ENCODE data around the gene LRRC74A. TPM values are rescaled to one million over a fixed set of nuclear protein-coding genes. Genes with fewer than 3 reads are reported as not detected.

The LRRC74A gene
- total RNA-seq (ENCODE audit: low replicate concordance): not detected in 2 replicates

DNA sequence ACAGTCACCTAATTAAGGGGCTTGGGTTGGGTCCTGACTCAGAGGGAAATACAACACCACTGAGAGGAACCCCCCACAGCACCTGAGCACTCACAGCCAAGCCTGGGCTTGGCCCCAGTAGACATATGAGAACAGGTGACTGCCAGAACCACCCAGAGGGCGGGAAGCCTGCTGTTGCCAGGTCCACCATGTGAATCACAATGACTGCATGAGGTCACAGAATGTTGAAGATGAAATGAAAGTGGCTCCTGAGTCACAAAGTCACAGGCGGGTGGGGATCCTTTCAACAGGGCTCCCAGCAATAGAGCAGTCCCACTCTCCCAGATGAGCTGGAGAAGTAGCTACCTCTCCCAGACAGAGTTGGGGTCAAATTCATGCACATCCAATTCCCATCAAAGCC lies at the start of gene LRRC74A:
Gene LRRC74A (plus strand): TSS at position 287 of the 400 bp plus-strand sequence. CDS start 290 bp downstream, outside the sequence.

DNA sequence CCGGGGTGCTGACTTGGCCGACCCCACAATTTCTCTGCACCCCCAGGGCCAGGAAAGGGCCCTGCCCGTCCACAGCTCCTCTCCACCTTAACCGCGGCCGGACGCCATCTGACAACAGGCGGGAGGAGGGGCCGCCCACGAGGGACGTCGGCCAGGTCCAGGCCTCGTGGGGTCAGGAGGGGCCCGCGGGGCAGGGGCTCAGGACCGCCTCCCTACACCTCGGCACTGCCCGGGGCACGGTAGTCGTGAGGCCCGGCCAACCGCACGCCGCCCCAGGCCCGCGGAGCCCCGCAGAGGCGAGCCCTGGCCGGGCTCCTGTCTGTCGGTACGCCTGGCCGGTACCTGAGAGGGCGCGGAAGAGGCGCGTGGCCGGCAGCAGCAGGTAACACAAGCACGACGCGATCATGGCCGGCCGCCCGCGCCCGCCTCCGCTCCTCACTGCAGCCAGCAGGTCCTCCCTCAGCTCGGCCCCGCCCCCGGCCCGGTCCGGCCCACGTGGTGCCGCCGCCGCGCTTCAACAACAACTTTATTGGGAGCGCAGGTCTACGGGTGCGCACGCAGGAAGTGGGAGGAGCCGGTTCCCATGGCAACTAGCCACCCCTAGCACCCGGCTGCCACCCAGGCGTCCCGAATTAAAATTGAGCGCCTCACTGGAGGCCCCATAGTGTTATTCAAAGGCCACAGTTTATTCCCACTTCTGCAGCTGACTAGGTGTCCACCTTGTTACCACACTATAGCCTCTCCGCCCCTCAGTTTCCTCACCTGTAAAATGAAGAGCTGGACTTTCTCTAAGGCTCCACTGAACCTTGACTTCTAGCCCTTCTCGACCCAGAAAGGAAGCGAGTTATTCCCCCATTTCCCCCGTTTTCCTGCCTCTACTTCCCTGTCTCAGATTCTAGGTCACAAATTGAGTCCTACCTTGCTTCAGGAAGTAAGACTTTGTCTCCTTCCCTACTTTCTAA lies 13.5 kb upstream of the LRRC74A start, which contains the start of gene ANGEL1:
Gene ANGEL1 (minus strand): TSS at position 461 of the 962 bp plus-strand sequence. CDS start 55 bp downstream, at position 406.

Other genes with a start within 250 kb of the LRRC74A start
- gene VASH1, start 64.9 kb upstream of the LRRC74A start, total RNA-seq (ENCODE audit: low replicate concordance): 2.8 and 3.8 TPM in 2 replicates
- gene ANGEL1, start 13.5 kb upstream of the LRRC74A start, total RNA-seq (ENCODE audit: low replicate concordance): 3.9 and 4.9 TPM in 2 replicates
- 19.2 and 25.9 TPM in 2 replicates for gene IRF2BPL, start 202.3 kb downstream of the LRRC74A start, total RNA-seq (ENCODE audit: low replicate concordance)

All from smooth muscle cell of the coronary artery (primary cell).